PC-9 (cell line): ENCODE results near the gene MMAB. TPM values are rescaled to one million over a fixed set of nuclear protein-coding genes. Genes with fewer than 3 reads are reported as not detected.
A peak's percentile ranks its signal among the peaks of the same experiment; 100 is the strongest.

Experiments used
- BruUV-seq: library from RNA; stranded (reverse); fragments of 400-500 nt; replicated peaks from 2 replicates; lab custom pipeline; 2021; lab: Mats Ljungman, UMichigan
- CTCF ChIA-PET: fragments of 300-600 bp; sonication (Branson Sonifier 250); formaldehyde crosslinking; loops from one replicate; lab custom pipeline; 2022; ENCODE audit warnings: antibody characterized with exemption; lab: Charles Lee
- POLR2A ChIA-PET: fragments of 300-600 bp; sonication (Branson Sonifier 250); formaldehyde crosslinking; loops from one replicate; lab custom pipeline; 2022; ENCODE audit warnings: antibody characterized with exemption; ENCODE audit not compliant: unreplicated experiment; lab: Charles Lee
- DNase-seq, 2 experiments: peaks; one replicate each; pipeline versions ENCODE4 v3.0.0 to v3.0.0-alpha.2; 2015 to 2022; ENCODE audit warnings: mixed read lengths in 1 of 2
- H2AFZ ChIP-seq: fragments of 200-600 bp; sonication (generic); 2 replicates; pipeline ENCODE4 v1.8.1; 2017; ENCODE audit warnings: antibody characterized with exemption
- H3F3A ChIP-seq: fragments of 200-600 bp; sonication (generic); 2 replicates; pipeline ENCODE4 v1.8.1; 2017; ENCODE audit warnings: antibody characterized with exemption, mild to moderate bottlenecking, low read depth; ENCODE audit not compliant: insufficient read depth
- H3K27ac ChIP-seq: fragments of 200-600 bp; sonication (generic); 2 replicates; pipeline ENCODE4 v1.6.1; 2016; ENCODE audit warnings: mixed run types
- H3K27me3 ChIP-seq: fragments of 200-600 bp; sonication (generic); 2 replicates; pipeline ENCODE4 v1.6.1; 2016; ENCODE audit warnings: low read depth, mixed run types; ENCODE audit not compliant: insufficient read depth
- H3K36me3 ChIP-seq: fragments of 200-600 bp; sonication (generic); 2 replicates; pipeline ENCODE4 v1.6.1; 2016; ENCODE audit warnings: low read depth, mixed run types
- H3K4me1 ChIP-seq: fragments of 200-600 bp; sonication (generic); replicated peaks from 2 replicates; pipeline ENCODE4 v1.6.1; 2016; ENCODE audit warnings: mixed run types; ENCODE audit not compliant: insufficient read depth
- H3K4me2 ChIP-seq: fragments of 200-600 bp; sonication (generic); 2 replicates; pipeline ENCODE4 v1.6.1; 2017; ENCODE audit warnings: mixed run types
- H3K4me3 ChIP-seq: fragments of 200-600 bp; sonication (generic); 2 replicates; pipeline ENCODE4 v1.6.1; 2016; ENCODE audit warnings: mixed run types
- H3K79me2 ChIP-seq: fragments of 200-600 bp; sonication (generic); 2 replicates; pipeline ENCODE4 v1.6.1; 2017; ENCODE audit warnings: low read depth, mixed run types
- H3K9me2 ChIP-seq: fragments of 200-600 bp; sonication (generic); 2 replicates; pipeline ENCODE4 v1.8.1; 2017; ENCODE audit warnings: mild to moderate bottlenecking; ENCODE audit not compliant: insufficient read depth
- H3K9me3 ChIP-seq: fragments of 200-600 bp; sonication (generic); 2 replicates; pipeline ENCODE4 v1.8.1; 2016; ENCODE audit warnings: low read depth; ENCODE audit not compliant: insufficient read depth
- H4K20me1 ChIP-seq: fragments of 200-600 bp; sonication (generic); 2 replicates; pipeline ENCODE4 v1.8.1; 2017; ENCODE audit not compliant: insufficient read depth
- CTCF ChIP-seq: fragments of 200-600 bp; sonication (generic); conservative IDR thresholded peaks from 2 replicates; pipeline ENCODE4 v1.6.1; 2017; ENCODE audit warnings: mixed run types, antibody characterized with exemption, mild to moderate bottlenecking, moderate library complexity
- EZH2 ChIP-seq: fragments of 200-600 bp; sonication (generic); IDR thresholded peaks from 2 replicates; pipeline ENCODE4 v1.8.0; 2017; ENCODE audit warnings: antibody characterized with exemption, low read depth
- intact Hi-C: fragments of 100-400 bp; cut with micrococcal nuclease; formaldehyde crosslinking; loops from one replicate; pipeline ENCODE4 v1.10.0; 2022; ENCODE audit not compliant: unreplicated experiment
- total RNA-seq: library from RNA; stranded (reverse); gene quantifications from 2 replicates; pipeline ENCODE4 v1.2.3, GENCODE V29; 2021

Gene MMAB
- total RNA-seq, 1 experiment from 2014 or later, result 84.3 TPM

- no peak overlapping the region for H3K27ac ChIP-seq
- no peaks in the 10 kb centered on the region for H3K36me3 ChIP-seq
- no peaks in the 10 kb centered on the region for H3K27me3 ChIP-seq
- H3K9me2 ChIP-seq, result no peaks in the 10 kb centered on the region
- intact Hi-C loops, result loop anchor here (1.0 to 5.0 kb wide), 3 partner anchors 78 to 250 kb away; no protein-coding TSS in a partner anchor
- ChIA-PET CTCF (interaction anchor here (0.6 to 2.1 kb wide), 11 partner anchors 11 to 248 kb away, joined by 3 to 12 read pairs (median 4); partner anchors contain the start of genes MMAB and MVK), POLR2A (interaction anchor here (0.6 kb wide), 1 partner anchor 170 kb away, joined by 37 read pairs; no protein-coding TSS in a partner anchor)
- H2AFZ ChIP-seq, result no peak overlapping the region
- no peaks in the 10 kb centered on the region for H3K4me1 ChIP-seq
- no peaks in the 10 kb centered on the region for H4K20me1 ChIP-seq
- no peak for TF ChIP-seq EZH2
- no peak for TF ChIP-seq CTCF
- BruUV-seq, result no TSS peak
- H3K4me2 ChIP-seq, result peak overlapping the region; percentile 27; the same call in 1 of the 2 replicates
- DNase-seq, result no peak
- H3K79me2 ChIP-seq, result no peaks in the 10 kb centered on the region
- no peak overlapping the region for H3K4me3 ChIP-seq
- H3K9me3 ChIP-seq, result no peaks in the 10 kb centered on the region
- H3F3A ChIP-seq, result peaks cover 5% of the 10 kb centered on the region; the same call in 1 of the 2 replicates
Measured at GRCh38 chr12:109597414-109597794, 24.1 kb upstream of the MMAB start.

DNA sequence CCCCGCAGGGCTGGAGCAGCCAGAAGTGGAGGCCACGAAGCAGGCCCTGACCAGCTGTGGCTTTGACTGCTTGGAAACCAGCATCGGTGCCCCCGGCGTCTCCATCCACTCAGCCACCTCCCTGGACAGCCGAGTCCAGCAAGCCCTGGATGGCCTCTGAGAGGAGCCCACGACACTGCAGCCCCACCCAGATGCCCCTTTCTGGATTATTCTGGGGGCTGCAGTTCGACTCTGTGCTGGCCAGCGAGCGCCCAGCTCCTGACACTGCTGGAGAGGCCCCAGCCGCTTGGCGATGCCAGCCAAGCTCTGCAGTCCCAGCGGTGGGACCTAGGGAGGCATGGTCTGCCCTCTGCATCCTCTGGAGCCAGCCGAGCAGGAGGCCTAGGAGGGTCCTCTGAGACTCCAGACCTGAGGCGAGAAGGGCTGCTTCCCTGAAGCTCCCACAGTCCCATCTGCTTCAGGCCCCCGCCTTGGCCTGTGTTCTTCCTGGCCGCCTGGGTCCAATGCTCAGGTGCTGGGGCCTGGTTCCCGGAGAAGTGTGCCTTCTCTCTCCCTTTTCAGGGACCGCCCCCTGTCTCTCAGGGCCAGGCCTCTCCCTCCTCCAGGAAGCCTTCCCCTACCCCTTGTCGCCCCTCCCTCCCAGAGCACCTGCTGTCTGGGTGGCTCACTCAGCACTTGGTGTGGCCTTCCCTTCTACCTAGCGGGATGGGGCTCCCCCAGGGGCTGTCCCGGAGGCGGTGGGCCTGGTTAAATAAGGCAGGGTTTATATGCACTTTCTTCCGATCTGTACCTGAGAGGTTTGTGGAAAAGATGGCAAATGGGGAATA is 23.3 kb upstream of the MMAB start:
- H3K9me3 ChIP-seq, result no peaks in the 10 kb centered on the region
- no peaks in the 10 kb centered on the region for H4K20me1 ChIP-seq
- no TSS peak for BruUV-seq
- H3K27me3 ChIP-seq, result no peaks in the 10 kb centered on the region
- ChIA-PET POLR2A (no interaction called here), CTCF (interaction anchor here (0.7 to 2.1 kb wide), 5 partner anchors 11 to 178 kb away, joined by 3 to 8 read pairs (median 5); no protein-coding TSS in a partner anchor)
- no peaks in the 10 kb centered on the region for H3K79me2 ChIP-seq
- DNase-seq, result no peak
- H3K36me3 ChIP-seq, result no peaks in the 10 kb centered on the region
- no peak overlapping the region for H3K4me3 ChIP-seq
- no peaks in the 10 kb centered on the region for H3K4me1 ChIP-seq
- intact Hi-C loops, result loop anchor here (1.0 to 5.0 kb wide), 3 partner anchors 77 to 251 kb away; no protein-coding TSS in a partner anchor
- H3K27ac ChIP-seq, result no peak overlapping the region
- no peaks in the 10 kb centered on the region for H3K9me2 ChIP-seq
- peaks cover 5% of the 10 kb centered on the region; the same call in 1 of the 2 replicates for H3F3A ChIP-seq
- no peak overlapping the region for H3K4me2 ChIP-seq
- no peak overlapping the region for H2AFZ ChIP-seq
- TF ChIP-seq CTCF, result no peak
- TF ChIP-seq EZH2, result no peak

DNA sequence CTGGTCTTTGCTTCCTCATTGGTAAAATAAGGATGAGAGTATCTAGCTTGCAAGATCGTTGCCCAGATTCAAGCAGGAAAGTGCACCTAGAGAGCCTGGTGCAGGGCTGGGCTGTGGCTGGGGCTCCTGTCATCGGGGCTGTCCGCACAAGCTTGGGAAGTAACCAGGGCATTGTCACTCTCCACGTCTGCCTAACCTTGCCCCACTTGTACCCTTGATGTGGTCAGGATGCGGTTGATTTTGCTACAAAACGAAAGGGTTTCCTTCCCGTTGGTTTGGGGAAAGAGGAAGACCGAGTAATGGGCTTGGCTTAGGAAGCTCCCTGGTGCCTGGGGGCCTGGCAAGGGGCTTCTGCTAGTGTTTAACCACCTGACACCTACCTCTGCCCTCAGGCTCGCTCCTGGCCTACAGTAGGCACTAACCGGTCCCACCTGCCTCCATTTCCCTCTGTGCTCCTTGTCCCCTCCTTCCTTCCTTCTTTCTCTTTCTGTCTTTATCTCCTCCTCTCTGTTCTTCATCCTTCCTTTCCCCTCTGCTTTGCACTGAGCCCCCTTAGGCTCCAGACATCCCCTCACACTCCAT is 22.1 kb upstream of the MMAB start:
- Histone ChIP-seq H3K4me2 (no peak overlapping the region), H3K27me3 (no peaks in the 10 kb centered on the region), H3K4me1 (no peaks in the 10 kb centered on the region), H3K27ac (no peak overlapping the region), H2AFZ (no peak overlapping the region), H3K36me3 (no peaks in the 10 kb centered on the region), H3K9me3 (no peaks in the 10 kb centered on the region), H3F3A (peaks cover 5% of the 10 kb centered on the region; the same call in 1 of the 2 replicates), H3K9me2 (no peaks in the 10 kb centered on the region), H4K20me1 (no peaks in the 10 kb centered on the region), H3K4me3 (no peak overlapping the region), H3K79me2 (no peaks in the 10 kb centered on the region)
- no peak for TF ChIP-seq CTCF
- no peak for TF ChIP-seq EZH2
- CTCF ChIA-PET, result no interaction called here
- POLR2A ChIA-PET, result no interaction called here
- BruUV-seq, result no TSS peak
- DNase-seq, result no peak
- intact Hi-C loops, result loop anchor here (5.0 kb wide), 1 partner anchor 252 kb away; no protein-coding TSS in a partner anchor
